ENCODE results near the gene HDAC1.

Gene HDAC1

DNA sequence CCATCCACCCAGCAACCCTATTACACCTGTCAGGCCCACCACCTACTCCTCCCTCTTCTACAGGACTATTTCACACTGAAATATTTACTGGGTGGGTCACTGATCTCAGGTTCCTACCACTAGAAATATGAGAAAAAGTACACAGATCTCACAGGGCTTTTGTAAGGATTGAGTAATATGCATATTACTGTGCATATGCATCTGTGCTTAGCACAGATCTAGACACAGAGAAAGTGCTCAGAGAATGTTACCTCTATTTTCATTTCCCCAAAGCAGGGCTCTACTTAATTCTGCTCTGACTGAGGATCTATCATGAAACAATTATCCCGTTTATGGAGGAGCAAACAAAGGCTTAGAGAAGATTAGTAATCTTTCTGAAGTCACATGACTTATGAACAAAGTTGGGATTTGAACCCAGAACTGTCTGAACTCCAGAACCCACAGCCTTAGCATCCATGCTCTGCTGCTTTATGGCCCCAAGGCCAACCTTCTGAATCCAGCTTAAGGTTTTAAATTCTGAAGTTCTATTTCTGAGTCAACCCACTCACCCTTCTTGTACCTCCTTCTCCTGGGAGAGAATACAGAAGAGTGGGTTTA lies 82.2 kb downstream of the HDAC1 start:
- TF ChIP-seq GATA1 (IDR thresholded peaks at IDR 0.05; ENCODE audit: low read depth, low read length) (no peak), POLR2A (IDR thresholded peaks at IDR 0.05; ENCODE audit: low read length) (no peak)
- no peak for DNase-seq

GRCh38 chr1:32376199-32376598 lies 84.3 kb downstream of the HDAC1 start:
- no peak for TF ChIP-seq POLR2A (IDR thresholded peaks at IDR 0.05; ENCODE audit: low read length)
- TF ChIP-seq GATA1 (IDR thresholded peaks at IDR 0.05; ENCODE audit: low read depth, low read length): no peak
- DNase-seq: no peak

DNA sequence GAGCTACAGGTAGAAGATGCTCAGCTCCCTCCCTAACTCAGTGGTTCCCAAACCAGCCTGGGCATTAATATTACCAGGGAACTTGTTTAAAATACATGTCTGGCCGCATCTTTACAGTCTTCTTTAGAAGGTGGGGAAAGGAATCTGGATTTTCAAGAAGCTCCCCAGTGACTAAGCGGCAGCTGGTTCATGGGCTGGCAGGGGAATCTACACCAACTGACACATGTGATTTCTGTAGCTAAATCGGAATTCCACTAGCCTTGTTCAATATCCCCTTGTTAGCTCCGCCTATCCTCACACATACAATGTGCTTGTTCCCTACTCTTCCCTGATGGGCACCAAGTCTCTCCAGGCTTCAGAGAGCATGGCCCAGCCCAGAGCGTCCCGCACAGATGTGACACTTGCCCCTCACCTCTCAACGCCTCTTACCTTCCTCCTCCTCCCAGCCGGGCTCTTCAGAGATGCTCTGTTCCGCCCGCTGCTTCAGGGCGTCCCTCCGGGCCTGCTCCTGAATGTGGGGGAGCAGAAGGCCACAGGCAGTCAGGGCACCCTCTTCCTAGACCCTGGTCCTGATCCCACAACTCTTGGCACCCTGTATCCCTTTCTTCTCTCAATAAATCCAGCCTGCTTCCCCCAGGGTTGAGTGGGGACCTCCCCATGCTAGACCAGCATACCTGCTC lies 85.8 kb downstream of the HDAC1 start:
- TF ChIP-seq GATA1 (IDR thresholded peaks at IDR 0.05; ENCODE audit: low read depth, low read length) (no peak), POLR2A (IDR thresholded peaks at IDR 0.05; ENCODE audit: low read length) (no peak)
- no peak for DNase-seq

DNA sequence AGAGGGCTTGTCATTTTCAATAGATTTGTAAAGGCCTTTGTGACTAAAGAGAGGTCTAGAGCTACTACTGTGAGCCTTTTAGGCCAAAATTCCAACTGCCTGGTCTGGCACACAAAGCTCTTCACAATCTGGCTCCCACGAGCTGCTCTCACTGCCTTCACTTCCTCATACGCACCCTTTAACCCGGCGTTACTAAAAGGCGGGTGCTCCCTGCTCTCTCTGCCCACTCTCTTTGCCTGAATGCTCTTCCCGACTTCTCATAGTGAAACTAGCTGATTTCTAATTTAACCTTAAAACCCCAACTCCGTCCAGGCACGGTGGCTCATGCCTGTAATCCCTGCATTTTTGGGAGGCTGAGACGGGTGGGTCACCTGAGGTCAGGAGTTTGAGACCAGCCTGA lies 88.2 kb downstream of the HDAC1 start:
- no peak for DNase-seq
- TF ChIP-seq POLR2A (IDR thresholded peaks at IDR 0.05; ENCODE audit: low read length) (no peak), GATA1 (IDR thresholded peaks at IDR 0.05; ENCODE audit: low read depth, low read length) (no peak)

All from erythroblast (primary cell).